ENCODE results near the gene ANKFY1.

Gene ANKFY1

DNA sequence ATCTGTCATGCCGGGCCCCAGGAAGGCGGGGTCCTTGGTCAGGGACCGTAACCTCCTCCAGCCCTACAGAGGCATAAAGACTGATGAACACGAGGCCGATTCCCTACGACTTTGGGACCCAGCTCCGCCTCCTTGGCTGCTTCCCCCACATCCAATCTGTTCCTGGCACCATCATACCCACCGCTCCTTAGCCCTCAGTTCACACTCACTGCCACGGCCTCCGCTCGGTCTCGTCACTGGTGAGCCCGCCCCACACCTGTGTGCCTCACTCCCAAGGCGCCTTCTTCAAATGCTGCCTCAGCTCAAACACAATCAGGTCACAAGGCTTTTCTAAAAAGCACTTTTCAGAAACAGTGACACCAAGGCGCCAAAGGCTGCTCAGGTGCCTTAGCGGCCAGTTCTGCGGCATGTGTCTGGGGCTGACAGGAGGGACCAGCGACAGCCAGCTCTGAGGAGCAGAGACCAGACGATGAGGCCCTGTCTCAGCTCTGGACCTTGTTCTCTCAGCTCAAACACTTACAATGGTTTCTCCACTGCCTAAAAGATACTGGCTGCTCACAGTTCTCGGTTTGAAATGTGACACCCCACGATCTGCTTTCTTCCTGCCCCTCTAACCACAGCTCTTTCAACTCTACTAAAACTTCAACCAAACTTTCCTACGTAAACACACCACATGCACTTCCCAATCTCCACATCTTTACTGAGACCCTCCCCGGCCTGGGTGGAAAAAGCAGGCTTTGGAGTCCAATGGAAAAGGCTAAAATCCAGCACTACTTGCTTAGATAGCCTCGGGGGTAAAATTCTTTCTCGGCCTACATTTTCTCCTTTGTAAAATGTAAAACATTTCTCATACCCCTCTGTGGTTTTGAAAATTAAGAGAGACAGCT, 87.6 kb downstream of the ANKFY1 start:
- no peak for DNase-seq

DNA sequence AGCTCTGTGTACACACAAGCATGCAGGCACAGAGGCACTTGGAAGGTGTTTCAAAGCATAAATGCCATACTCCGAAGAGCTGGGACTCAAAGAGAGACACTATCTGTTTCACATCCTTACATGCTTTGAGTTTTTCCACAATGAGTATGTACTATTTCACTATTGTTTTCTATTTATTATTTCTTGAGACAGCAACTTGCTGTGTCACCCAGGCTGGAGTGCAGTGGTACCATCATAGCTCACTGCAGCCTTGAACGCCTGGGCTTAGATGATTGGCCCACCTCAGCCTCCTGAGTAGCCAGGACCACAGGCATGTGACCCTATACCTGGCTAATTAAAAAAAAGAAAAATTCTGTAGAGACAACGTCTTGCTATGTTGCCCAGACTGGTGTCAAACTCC, 89.2 kb downstream of the ANKFY1 start:
- DNase-seq: no peak

DNA sequence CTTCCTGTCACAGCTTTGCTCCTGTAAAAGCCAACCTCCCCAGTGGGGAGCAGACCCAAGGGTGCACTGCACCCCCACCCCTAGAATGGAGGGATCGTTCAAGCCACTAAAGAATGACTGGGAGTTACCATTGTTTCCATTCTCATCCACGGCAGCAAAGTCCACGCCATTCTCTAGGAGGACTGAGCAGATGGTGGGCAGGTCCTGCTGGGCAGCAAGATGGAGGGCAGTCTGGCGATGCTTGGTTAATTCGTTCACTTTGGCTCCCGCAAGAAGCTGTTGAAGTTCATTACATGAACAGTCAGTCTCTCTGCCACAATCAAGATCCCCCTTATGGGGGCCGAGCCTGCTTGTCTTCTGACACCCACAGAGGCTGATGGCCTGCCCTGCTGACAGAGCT, 90.0 kb downstream of the ANKFY1 start:
- DNase-seq: no peak

DNA sequence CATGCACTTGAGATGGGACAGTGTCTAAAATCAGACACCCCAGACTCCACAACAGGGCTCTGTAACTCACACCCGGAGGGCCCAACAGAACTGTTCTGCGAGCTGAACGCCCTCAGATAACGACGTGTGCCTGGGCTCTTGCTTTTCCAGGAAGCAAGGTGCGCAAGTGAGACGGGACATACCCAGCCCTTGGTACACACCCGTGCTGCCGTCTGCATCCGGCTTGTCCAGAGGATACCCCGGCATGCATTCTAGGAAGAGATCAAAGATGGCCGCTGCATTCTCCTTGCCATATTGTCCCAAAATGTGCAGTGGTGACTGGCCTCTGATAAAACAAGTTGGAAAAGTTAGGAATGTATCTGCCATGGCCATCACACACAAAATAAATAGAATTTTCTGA, 91.4 kb downstream of the ANKFY1 start:
- DNase-seq: no peak

DNA sequence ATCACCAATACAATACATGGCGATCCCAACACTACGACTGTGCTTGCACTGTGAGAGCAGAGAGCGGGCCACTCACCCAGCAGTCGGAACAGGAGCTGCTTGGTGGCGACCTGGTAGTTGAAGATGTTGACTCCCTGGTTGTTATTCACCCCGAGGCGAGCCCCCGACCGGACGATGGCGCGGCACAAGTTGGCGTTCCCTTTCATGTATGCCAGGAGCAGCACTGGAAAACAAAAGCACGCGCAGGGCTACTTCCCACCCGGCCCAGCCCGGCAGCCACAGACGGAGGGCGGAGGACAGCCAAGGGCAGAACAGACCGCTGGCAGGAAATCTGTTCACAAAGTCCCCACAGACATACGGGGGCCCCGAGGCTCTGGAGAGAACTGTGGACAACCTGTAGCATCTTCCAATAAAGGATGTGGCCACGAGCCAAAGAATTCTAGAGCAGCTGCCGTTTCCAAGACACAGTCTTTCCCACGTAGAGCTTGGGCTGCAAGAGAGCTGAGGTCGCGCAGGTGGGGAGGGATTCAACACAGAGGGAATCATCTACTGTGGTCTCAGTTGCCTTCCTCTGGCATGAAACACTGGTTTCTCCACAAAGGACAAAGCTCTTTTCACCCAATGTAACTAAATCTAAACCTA, 93.0 kb downstream of the ANKFY1 start:
- DNase-seq: no peak

DNA sequence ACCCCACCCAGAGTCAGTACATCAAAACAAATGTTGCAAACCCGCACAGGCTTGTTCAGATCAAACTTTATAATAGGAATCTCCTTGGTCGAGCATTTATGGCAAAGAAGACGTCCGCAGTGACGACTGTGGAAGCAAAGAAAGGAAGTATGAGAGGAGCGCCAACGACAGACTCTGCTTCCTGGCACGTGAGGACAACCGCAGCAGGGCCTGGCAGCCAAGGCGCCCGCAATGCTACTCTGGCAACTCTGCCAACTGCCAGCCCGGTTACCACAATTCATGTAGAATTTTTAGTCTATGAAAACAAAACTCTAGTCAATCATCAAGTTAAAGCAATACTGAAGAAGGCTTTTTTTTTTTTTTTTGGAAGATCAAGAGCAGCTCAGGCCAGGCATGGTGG, 96.0 kb downstream of the ANKFY1 start:
- no peak for DNase-seq

DNA sequence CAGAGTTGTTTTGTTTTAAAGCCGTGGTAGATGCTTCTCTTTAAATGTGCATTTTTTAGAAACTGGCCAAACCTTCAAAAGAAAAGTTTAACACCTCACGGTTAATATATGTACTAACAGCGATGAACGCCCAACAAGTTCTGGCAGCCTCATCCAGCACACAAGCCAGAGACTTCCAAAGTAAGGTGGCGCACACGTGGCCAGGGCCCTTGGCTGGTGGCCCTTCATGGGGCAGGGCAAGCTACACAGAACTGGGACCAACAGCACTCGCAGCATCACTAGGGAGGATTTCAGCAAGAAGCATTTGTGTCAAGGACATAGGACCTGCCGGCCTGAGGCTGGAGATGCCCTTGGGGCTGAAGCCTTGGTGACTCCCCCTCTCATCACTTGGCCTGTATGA, 97.4 kb downstream of the ANKFY1 start:
- no peak for DNase-seq

DNA sequence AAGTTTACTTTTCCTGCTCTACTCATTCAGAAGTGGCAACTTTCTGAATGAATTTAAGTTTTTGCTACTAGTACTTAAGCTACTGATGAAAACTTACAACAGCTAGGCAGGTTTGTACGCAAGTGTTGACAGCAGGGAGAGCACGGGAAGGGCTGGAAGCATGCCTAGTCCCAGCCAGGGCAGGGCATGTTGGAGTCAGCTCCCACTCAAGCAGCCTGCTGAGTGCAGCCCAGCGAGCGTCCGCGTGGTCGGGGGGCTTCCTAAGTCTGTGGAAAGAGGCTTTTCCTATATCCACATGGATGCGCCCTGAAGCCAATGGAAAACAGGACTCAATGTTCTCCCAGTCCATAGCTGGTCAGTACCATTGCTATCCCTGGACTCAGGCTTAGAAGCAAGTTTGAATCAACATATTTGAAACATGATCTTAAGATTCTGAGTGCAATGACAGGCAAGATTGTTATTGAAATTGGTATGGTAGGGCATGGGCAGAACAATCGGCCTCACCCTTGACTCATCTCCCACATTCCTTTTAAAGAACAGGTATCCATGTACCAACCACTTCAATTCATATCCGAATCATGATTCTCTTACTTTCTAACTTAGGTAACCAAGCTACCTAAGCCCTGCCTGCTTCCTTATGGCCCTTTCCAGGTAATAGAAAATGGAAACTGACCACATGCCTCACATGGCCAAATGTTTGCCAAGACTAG, 98.3 kb downstream of the ANKFY1 start:
- DNase-seq: no peak

DNA sequence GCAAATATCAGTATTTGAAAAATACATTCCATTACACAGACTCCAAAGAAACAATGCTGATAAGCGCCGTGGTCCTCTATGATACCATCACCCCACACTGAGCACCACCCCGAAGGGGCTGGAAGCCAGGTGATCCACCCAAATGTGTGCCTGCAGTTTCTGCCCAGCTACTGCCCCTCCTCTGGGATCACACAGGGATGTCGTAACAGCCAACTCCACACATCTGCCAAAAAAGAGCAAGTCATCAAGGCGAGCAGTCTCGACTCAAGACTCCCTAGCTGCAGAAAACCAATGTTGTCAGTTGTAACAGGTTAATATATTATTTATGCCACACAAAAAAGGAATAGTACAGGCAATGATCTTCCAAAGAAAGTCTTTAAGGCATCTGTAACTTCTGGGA, 99.8 kb downstream of the ANKFY1 start:
- DNase-seq: no peak

DNA sequence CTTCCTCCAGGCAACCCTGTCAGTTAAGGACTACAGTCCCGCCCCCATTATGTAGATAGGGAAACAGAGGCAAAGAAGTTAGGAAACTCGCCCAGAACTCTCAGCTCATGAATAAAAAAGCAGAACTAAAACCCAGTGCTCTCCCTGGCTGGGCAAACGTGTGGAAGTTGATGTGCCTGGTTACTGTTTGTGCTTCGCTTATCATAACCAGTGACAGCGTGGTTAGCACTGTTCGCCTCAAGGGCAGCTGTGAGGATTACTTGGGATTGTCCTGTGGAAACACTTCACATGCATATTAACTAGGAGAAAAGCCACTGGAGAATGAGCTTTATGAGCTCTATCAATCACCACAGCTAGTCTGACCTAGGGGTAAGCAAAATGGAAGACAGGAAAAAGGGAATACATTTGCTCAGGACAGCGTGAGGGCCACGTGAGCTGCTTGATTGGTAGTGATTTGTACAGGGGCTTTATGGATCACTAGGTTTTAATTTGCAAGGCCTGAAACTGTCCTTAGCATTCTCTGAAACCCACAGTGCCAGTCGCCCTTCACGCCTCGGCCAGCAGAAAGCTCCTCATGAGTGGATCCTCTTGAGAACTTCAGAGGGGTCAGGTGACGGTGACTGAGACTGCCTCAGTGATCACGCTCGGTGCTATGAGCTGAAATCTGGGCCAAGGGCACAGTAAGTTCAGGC, 100.9 kb downstream of the ANKFY1 start:
- DNase-seq: no peak

DNA sequence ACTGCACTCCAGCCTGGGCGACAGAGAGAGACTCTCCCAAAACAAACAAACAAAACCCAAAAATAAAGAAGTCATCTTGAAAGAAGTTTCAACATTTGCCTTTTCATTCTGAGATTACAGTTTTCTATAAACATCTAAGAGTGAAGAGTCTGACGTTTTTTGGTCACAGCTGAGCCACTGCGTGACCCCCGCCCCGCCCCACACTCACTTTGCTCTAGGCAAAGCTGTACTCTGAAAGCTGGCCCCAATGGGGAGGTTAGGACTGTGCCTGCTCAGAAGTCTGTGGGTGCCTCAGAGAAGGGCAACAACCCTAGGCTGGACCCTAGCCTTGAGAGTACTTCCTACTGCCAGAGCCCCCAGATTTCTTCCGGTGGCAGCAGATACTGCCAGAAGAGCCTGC, 101.5 kb downstream of the ANKFY1 start:
- no peak for DNase-seq

DNA sequence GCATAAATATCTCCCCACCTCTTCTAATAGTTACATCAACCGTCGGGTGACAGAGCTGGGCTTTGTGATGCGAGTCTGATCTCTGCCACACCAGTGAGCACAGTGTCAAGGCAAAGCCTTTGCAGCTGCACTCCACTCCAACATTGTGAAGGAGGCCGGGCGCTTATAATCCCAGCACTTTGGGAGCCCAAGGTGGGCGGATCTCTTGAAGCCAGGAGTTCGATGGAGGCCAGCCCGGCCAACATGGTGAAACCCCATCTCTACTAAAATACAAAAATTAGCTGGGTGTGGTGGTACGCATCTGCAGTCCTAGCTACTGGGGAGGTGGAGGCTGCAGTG, 101.8 kb downstream of the ANKFY1 start:
- no peak for DNase-seq

DNA sequence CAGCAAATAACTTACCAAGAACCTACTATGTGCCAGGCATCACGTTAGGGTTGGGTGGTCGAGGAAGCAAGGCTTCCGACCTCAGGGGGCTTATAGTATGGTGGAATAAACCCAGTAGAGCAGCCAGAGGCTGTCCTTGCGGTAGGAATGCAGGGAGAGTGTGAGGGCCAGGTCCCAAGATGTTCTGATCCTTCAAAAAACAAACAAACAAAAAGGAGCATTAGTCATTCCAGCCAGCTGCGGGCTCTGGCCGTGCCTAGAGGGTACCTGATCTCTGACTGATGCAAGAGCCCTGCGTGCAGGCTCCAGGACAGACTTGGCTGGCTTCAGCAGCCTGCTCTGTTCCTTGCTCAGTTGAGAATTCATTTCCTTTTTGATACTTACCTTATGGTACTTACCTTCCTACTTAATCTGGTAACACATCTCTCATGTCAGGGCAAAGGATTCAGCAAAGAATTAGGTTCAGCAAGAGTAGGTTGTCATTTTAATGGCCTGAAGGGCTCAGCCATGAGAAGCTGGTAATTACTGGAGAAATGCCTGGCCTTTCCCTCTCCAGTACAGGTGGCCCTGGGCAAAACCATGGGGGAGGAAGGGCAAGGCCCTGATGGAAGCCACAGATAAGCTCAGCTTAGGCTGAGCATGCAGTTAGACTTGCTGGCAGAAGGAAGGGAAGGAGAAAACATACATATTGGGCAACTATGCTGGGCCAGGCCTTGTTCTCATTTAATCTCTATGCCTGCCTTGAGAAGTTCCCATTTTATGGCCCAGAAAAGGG, 102.4 kb downstream of the ANKFY1 start:
- DNase-seq: no peak

DNA sequence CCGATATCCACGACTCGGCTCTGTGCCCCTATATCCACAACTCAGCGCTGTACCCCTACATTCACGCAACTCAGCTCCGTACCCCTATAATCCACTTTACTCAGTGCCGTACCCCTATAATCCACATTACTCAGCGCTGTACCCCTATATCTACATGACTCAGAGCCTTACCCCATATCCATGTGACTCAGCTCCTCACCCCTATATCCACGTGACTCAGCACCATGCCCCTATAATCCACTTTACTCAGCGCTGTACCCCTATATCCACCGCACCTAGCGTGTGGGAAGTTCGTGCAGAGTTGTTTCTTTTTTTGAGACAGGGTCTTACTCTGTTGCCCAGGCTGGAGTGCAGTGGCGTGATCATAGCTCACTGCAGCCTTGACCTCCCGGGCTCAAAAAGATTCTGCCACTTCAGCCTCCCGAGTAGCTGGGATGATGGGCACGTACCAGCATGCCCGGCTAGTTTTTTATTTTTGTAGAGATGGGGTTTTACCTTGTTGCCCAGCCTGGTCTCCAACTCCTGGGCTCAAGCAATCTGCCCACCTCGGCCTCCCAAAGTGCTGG, 103.4 kb downstream of the ANKFY1 start:
- no peak for DNase-seq

DNA sequence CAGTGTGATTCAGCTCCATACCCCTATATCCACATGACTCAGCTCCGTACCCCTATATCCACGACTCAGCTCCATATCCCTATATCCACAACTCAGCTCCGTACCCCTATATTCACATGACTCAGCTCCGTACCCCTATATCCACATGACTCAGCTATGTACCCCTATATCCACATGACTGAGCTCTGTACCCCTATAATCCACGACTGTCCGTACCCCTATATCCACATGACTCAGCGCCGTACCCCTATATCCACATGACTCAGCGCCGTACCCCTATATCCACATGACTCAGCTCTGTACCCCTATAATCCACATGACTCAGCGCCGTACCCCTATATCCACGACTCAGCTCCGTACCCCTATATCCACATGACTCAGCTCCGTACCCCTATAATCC, 104.0 kb downstream of the ANKFY1 start:
- no peak for DNase-seq

DNA sequence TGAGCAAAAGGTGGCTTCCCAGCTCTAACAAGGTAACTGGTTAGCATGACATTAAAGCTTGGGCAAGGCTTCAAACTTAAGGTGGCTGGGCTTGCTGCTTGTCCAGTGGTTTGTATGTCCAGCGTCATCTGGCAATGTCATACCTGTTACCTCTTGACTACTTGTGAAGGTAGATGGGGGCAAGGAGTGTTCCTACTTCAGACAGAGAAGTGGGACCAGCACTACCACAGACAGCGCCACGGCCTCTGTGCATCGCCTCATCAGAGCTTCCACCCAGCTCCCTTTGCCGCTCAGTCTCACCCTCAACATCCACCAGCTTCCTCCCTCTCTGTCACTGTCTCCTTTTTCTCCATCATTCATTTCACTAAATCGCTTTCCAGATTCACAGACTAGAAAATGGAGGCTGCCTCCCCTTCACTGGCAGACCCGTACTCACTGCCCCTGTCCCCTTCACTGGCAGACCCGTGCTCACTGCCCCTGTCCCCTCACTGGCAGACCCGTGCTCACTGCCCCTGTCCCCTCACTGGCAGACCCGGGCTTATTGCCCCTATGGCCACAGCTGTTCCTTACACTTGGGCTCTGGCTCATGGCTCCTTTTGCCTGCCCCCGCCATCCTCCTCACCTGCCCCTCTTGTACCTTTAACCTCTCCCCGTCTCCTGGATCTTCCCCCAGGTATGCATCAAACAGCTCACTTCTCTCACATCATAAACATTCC, 106.0 kb downstream of the ANKFY1 start:
- DNase-seq: no peak

DNA sequence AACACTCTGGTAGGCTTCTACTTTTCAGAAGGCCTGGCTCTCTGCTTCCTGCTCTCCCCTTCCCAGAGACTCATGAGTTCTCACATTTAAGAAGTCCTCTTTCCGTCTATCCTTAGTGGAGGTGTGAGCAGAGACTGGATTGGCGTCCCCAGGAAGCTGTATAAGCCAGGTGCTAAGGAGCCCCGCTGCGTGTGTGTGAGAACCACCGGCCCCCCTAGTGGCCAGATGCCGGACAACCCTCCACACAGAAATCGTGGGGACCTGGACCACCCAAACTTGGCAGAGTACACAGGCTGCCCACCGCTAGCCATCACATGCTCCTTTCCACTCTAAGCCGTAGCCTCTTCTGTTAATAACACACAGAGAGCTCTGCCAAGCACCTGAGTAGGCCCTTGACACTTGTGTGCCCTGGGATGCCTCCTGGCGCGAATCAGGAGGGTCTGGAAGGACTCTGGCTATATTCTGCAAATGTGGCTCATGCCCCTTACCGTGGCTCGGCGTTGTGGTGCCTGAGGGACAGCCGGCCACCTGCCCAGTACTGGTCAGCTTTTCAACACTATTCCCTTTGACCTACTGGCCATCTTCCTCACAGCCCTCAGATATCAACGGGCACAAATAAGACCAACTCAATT, 106.9 kb downstream of the ANKFY1 start:
- no peak for DNase-seq

DNA sequence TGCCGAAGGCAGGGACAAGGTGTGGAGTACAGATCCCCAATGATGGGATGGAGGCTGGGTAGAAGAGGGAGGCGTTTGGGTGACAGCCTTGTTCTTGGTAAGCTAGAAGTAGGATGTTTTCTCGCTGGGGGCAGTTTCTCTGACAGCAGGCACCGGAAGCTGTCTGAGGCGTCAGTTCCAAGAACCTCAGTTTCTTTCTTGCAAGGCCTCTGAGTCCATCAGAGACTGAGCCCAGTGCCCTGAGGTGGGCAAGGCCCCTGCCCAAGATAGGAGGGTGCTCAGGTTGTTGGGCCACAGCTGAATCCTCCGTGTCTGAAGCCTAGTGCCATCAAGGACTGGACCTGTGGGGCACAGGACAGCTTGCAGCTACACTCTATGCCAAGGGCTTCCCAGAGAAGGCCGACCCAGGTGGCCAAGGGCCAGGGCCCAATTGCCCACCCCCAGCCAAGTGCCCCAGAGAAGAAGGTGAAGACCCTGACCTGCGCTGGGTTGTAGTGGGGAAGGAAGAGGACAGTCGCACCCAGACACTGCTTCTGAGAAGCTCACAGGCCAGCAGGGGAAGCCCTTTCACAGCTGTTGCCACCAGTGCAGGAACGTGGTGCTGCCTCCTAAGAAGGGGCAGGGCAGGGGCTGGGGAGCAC, 107.7 kb downstream of the ANKFY1 start:
- no peak for DNase-seq

DNA sequence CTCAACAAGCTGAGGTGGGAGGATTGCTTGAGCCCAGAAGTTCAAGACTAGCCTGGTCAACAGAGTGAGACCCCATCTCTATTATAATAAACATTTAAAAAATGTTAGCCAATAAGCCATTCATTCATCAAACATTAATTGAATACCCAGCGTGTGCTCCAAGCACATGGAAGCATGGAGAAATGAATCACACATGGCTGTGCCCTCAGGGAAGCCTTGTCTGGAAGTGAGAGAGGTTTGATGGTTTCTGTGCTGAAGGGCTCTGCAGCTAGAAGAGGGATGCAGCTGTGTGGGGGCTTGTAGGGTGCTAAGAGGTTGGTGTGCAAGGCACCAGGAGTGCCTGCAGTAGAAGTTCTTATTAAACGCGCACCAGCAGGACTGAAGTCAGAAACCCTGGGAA, 109.6 kb downstream of the ANKFY1 start:
- no peak for DNase-seq

DNA sequence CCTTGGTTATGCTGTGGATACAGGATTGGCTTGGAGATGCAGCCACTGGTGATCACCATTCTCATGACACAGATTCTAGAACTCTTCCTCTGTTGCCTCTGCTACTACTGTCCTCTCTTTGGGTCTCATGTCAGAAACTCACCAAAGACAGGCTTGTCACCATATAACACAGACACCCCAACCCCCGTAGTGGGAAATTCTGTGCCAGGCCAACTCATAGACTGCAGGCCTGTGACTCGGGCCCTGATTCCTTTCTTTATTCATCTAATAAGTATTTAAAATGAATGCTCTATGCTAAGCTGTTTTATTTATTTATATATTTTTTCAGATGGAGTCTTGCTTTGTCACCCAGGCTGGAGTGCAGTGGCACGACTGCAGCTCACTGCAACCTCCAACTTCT, 111.3 kb downstream of the ANKFY1 start:
- DNase-seq: no peak

DNA sequence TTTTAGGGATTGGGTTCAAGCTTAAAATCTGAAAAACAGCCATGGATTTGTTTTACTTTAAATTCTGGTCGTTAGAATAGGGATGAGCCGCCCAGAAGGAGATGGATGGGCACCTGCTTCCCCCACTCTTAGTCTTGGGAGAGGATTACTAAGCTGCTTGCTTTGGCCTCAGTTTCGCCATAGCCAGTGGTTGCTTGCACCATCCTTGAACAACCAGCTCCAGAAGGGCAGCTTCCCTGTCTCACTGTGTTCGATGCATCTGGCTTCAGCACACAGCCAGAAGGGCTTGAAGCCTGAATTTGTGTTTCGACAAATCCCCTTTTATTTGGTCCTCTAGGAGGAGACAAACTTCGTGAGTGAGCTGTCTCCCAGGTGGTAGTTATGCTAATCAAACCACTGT, 113.7 kb downstream of the ANKFY1 start:
- DNase-seq: no peak
